ENCODE results near the gene SEC61A2. TPM values are rescaled to one million over a fixed set of nuclear protein-coding genes. Genes with fewer than 3 reads are reported as not detected.

The SEC61A2 gene
- total and polyA plus RNA-seq, 2 donors (not counting 3 experiments of a cell fraction or from before 2014, with no cell fraction given): 7.3 to 7.5 TPM

DNA sequence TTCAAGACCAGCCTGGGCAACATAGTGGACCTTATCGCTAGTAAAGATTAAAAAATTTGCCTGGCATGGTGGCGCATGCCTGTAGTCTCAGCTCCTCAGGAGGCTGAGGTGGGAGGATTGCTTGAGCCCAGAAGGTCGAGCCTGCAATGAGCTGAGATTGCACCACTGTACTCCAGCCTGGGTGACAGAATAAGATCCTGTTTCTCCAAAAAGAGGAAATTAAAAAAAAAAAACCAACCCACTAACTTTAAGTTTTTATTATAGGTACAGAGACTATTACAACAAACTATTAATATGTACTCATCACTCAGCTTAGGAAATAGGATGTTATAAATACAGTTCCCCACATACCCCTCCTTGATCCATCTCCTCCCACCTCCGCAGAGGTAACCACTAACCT is 30.5 kb upstream of the SEC61A2 start:
- Histone ChIP-seq H3K9me3 (replicated peaks; ENCODE audit: control insufficient read depth, insufficient read depth, low read length) (no peaks in the 10 kb centered on the region), H3K9me1 (replicated peaks; ENCODE audit: control insufficient read depth, extremely low read depth, insufficient read depth, low read length) (no peaks in the 10 kb centered on the region), H3K4me3 (replicated peaks in 1 of 3; ENCODE audit: insufficient read depth in 1 of 3, low read depth in 1 of 3, low read length in 3 of 3) (no peak overlapping the region), H2AFZ (ENCODE audit: low read depth, low read length) (no peak overlapping the region), H3K9ac (replicated peaks; ENCODE audit: extremely low read depth, insufficient read depth, low read length) (no peak overlapping the region), H3K36me3 (ENCODE audit: control insufficient read depth in 2 of 2, extremely low read depth in 1 of 2, insufficient read depth in 2 of 2, low read length in 2 of 2) (peaks cover 0 to 7% of the 10 kb centered on the region in 2 experiments), H3K4me1 (ENCODE audit: control insufficient read depth, extremely low read depth, insufficient read depth, low read length) (no peaks in the 10 kb centered on the region), H3K4me2 (ENCODE audit: insufficient read depth, low read length) (no peak overlapping the region), H4K20me1 (replicated peaks; ENCODE audit: control insufficient read depth, extremely low read depth, insufficient read depth, low read length) (no peaks in the 10 kb centered on the region), H3K79me2 (ENCODE audit: control insufficient read depth, insufficient read depth, low read length) (no peaks in the 10 kb centered on the region), H3K27me3 (ENCODE audit: control insufficient read depth in 2 of 2, insufficient read depth in 2 of 2, low read length in 2 of 2) (no peaks in the 10 kb centered on the region), H3K27ac (ENCODE audit: insufficient read depth, low read depth, low read length) (no peak overlapping the region)
- intact Hi-C loops (cut with micrococcal nuclease): no loop called here
- BruUV-seq (replicated peaks): no TSS peak
- dilution Hi-C loops (cut with MboI; ENCODE audit: extremely low pct_ligation_motif_present, low sequenced_read_pairs): no loop called here
- DNase-seq (ENCODE audit: low read depth, low spot score): no peak
- POLR2A ChIA-PET: no interaction called here
- no peak for TF ChIP-seq FOS (IDR thresholded peaks at IDR 0.05; ENCODE audit: borderline replicate concordance, insufficient read depth, low read length)
- no peak for TF ChIP-seq POLR2A (IDR thresholded peaks at IDR 0.05; ENCODE audit: low read depth, low read length)
- no peak for TF ChIP-seq POLR2AphosphoS5 (IDR thresholded peaks at IDR 0.05; ENCODE audit: insufficient read depth, low read depth, low read length)
- TF ChIP-seq EZH2 (IDR thresholded peaks at IDR 0.05; ENCODE audit: borderline replicate concordance, low read depth, low read length, severe bottlenecking): no peak
- TF ChIP-seq GATA2 (IDR thresholded peaks at IDR 0.05; ENCODE audit: insufficient read depth, insufficient read length, low read depth, low read length): no peak
- no peak for TF ChIP-seq JUN (IDR thresholded peaks at IDR 0.05; ENCODE audit: borderline replicate concordance, insufficient read depth, insufficient read length, low read depth)
- TF ChIP-seq, protein P1, sequence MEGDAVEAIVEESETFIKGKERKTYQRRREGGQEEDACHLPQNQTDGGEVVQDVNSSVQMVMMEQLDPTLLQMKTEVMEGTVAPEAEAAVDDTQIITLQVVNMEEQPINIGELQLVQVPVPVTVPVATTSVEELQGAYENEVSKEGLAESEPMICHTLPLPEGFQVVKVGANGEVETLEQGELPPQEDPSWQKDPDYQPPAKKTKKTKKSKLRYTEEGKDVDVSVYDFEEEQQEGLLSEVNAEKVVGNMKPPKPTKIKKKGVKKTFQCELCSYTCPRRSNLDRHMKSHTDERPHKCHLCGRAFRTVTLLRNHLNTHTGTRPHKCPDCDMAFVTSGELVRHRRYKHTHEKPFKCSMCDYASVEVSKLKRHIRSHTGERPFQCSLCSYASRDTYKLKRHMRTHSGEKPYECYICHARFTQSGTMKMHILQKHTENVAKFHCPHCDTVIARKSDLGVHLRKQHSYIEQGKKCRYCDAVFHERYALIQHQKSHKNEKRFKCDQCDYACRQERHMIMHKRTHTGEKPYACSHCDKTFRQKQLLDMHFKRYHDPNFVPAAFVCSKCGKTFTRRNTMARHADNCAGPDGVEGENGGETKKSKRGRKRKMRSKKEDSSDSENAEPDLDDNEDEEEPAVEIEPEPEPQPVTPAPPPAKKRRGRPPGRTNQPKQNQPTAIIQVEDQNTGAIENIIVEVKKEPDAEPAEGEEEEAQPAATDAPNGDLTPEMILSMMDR (IDR thresholded peaks at IDR 0.05; ENCODE audit: extremely low read depth in 1 of 2, insufficient read depth in 1 of 2, low read depth in 1 of 2, low read length in 2 of 2): no peak
- no peak for TF ChIP-seq MAX (IDR thresholded peaks at IDR 0.05; ENCODE audit: insufficient read depth, insufficient read length)
- TF ChIP-seq MYC (IDR thresholded peaks at IDR 0.05; ENCODE audit: low read depth, low read length): no peak
- CTCF ChIA-PET: no interaction called here
- FAIRE-seq: no peak

Measured in endothelial cell of umbilical vein (primary cell).